Erythroblast (primary cell): Measurements from ENCODE around the gene PABPC1L.
"Not testable (repeated sequence)": the region's sequence is repeated elsewhere in the genome, so short reads cannot be mapped to it uniquely, and the experiment has no call there.

Experiments used
- GATA1 ChIP-seq: IDR thresholded peaks from 2 replicates; pipeline ENCODE4 v1.6.1; 2011; ENCODE audit warnings: low read depth, mild to moderate bottlenecking, control low read depth, low read length, moderate library complexity
- POLR2A ChIP-seq: IDR thresholded peaks from 2 replicates; pipeline ENCODE4 v1.6.1; 2011; ENCODE audit warnings: mild to moderate bottlenecking, low read length

DNA sequence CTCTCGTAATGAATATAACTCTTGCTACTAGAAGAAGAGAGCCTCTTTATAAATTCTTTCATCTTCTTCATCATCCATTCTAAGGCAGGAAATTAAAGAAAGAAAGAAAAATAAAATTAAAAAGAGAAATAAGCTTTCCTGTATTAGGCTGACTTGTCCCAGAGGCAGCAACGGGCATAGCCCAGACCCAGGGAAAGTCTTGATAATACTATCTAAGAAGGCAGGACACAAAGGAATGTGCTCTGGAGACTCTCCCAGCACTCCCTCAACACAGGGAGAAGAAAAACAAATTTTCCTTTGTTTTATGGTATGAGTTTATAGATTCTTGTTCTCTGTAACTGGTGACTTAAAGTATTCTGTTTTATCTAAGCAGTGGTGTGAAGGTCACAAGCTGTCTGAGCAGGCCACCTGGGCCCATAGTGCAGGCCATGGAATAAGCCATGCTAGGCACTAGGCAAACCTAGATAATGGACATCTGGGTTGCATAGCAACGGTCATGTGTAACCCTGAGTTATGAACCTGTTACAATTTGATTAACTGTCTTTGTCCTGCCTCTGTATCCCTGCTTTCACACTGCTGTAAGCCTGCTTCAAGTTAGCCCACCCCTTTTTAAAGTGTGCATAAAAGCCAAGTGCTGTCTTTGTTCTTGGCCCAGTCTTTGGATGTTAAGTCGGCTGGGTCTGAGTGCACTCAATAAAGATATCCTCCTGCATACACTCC, 46.3 kb upstream of the PABPC1L start:
- TF ChIP-seq POLR2A, GATA1: not testable (repeated sequence)
